ENCODE measurements around the gene PLEKHG3.

The PLEKHG3 gene

GRCh38 chr14:64700290-64700689 is 3.9 kb upstream of the PLEKHG3 start:
- no peak overlapping the region for H3K4me3 ChIP-seq (ENCODE audit: low read length in 2 of 2)
- no peak overlapping the region for H3K9ac ChIP-seq (ENCODE audit: low read length in 2 of 2)
- H3K9me3 ChIP-seq (ENCODE audit: control insufficient read depth in 2 of 2, low read length in 2 of 2) = no peaks in the 10 kb centered on the region
- no peak overlapping the region for H3K27ac ChIP-seq (ENCODE audit: low read length)
- H3K4me1 ChIP-seq (ENCODE audit: control insufficient read depth, insufficient read depth, low read length) = peaks cover 13% of the 10 kb centered on the region
- no peaks in the 10 kb centered on the region for H3K27me3 ChIP-seq (ENCODE audit: control insufficient read depth in 1 of 2, insufficient read depth in 2 of 2, low read length in 2 of 2)
- H3K36me3 ChIP-seq (ENCODE audit: control insufficient read depth in 2 of 2, insufficient read depth in 2 of 2, low read length in 2 of 2) = no peaks in the 10 kb centered on the region

GRCh38 chr14:64700894-64701293 is 3.3 kb upstream of the PLEKHG3 start:
- Histone ChIP-seq H3K4me1 (ENCODE audit: control insufficient read depth, insufficient read depth, low read length) (peaks cover 20% of the 10 kb centered on the region), H3K9ac (ENCODE audit: low read length in 2 of 2) (no peak overlapping the region), H3K4me3 (ENCODE audit: low read length in 2 of 2) (no peak overlapping the region), H3K36me3 (ENCODE audit: control insufficient read depth in 2 of 2, insufficient read depth in 2 of 2, low read length in 2 of 2) (no peaks in the 10 kb centered on the region), H3K9me3 (ENCODE audit: control insufficient read depth in 2 of 2, low read length in 2 of 2) (no peaks in the 10 kb centered on the region), H3K27me3 (ENCODE audit: control insufficient read depth in 1 of 2, insufficient read depth in 2 of 2, low read length in 2 of 2) (no peaks in the 10 kb centered on the region), H3K27ac (ENCODE audit: low read length) (no peak overlapping the region)

- H3K9ac ChIP-seq (ENCODE audit: low read length in 2 of 2) = no peak overlapping the region
Observed at GRCh38 chr14:64701660-64702059, 2.6 kb upstream of the PLEKHG3 start.

GRCh38 chr14:64702493-64703394 is 1.5 kb upstream of the PLEKHG3 start:
- Histone ChIP-seq H3K36me3 (ENCODE audit: control insufficient read depth in 2 of 2, insufficient read depth in 2 of 2, low read length in 2 of 2) (no peaks in the 10 kb centered on the region), H3K9ac (ENCODE audit: low read length in 2 of 2) (no peak overlapping the region), H3K27ac (ENCODE audit: low read length) (no peak overlapping the region), H3K27me3 (ENCODE audit: control insufficient read depth in 1 of 2, insufficient read depth in 2 of 2, low read length in 2 of 2) (no peaks in the 10 kb centered on the region), H3K4me1 (ENCODE audit: control insufficient read depth, insufficient read depth, low read length) (peaks cover 35% of the 10 kb centered on the region), H3K9me3 (ENCODE audit: control insufficient read depth in 2 of 2, low read length in 2 of 2) (no peaks in the 10 kb centered on the region), H3K4me3 (ENCODE audit: low read length in 2 of 2) (no peak overlapping the region)

More at GRCh38 chr14:64701660-64702059, 2.6 kb upstream of the PLEKHG3 start:
- H3K4me1 ChIP-seq (ENCODE audit: control insufficient read depth, insufficient read depth, low read length) = peaks cover 27% of the 10 kb centered on the region
- H3K27me3 ChIP-seq (ENCODE audit: control insufficient read depth in 1 of 2, insufficient read depth in 2 of 2, low read length in 2 of 2) = no peaks in the 10 kb centered on the region
- no peaks in the 10 kb centered on the region for H3K36me3 ChIP-seq (ENCODE audit: control insufficient read depth in 2 of 2, insufficient read depth in 2 of 2, low read length in 2 of 2)
- H3K4me3 ChIP-seq (ENCODE audit: low read length in 2 of 2) = no peak overlapping the region
- H3K9me3 ChIP-seq (ENCODE audit: control insufficient read depth in 2 of 2, low read length in 2 of 2) = no peaks in the 10 kb centered on the region
- H3K27ac ChIP-seq (ENCODE audit: low read length) = no peak overlapping the region

GRCh38 chr14:64703395-64704142 is 655 bp upstream of the PLEKHG3 start:
- H3K9ac ChIP-seq (ENCODE audit: low read length in 2 of 2) = peak overlapping the region; percentile 61 to 74
- H3K27me3 ChIP-seq (ENCODE audit: control insufficient read depth in 1 of 2, insufficient read depth in 2 of 2, low read length in 2 of 2) = no peaks in the 10 kb centered on the region
- no peaks in the 10 kb centered on the region for H3K9me3 ChIP-seq (ENCODE audit: control insufficient read depth in 2 of 2, low read length in 2 of 2)
- no peaks in the 10 kb centered on the region for H3K36me3 ChIP-seq (ENCODE audit: control insufficient read depth in 2 of 2, insufficient read depth in 2 of 2, low read length in 2 of 2)
- peak overlapping the region; percentile 76 for H3K27ac ChIP-seq (ENCODE audit: low read length)
- peak overlapping the region; percentile 55 to 90 for H3K4me3 ChIP-seq (ENCODE audit: low read length in 2 of 2)
- peaks cover 43% of the 10 kb centered on the region for H3K4me1 ChIP-seq (ENCODE audit: control insufficient read depth, insufficient read depth, low read length)

GRCh38 chr14:64704743-64705380 is 638 bp downstream of the PLEKHG3 start:
- Histone ChIP-seq H3K36me3 (ENCODE audit: control insufficient read depth in 2 of 2, insufficient read depth in 2 of 2, low read length in 2 of 2) (no peaks in the 10 kb centered on the region), H3K27me3 (ENCODE audit: control insufficient read depth in 1 of 2, insufficient read depth in 2 of 2, low read length in 2 of 2) (no peaks in the 10 kb centered on the region), H3K9ac (ENCODE audit: low read length in 2 of 2) (peak overlapping the region; percentile 62 to 75), H3K4me3 (ENCODE audit: low read length in 2 of 2) (peak overlapping the region; percentile 69 to 90), H3K4me1 (ENCODE audit: control insufficient read depth, insufficient read depth, low read length) (peaks cover 51% of the 10 kb centered on the region), H3K9me3 (ENCODE audit: control insufficient read depth in 2 of 2, low read length in 2 of 2) (no peaks in the 10 kb centered on the region), H3K27ac (ENCODE audit: low read length) (peak overlapping the region; percentile 67)

- Histone ChIP-seq H3K27me3 (ENCODE audit: control insufficient read depth in 1 of 2, insufficient read depth in 2 of 2, low read length in 2 of 2) (no peaks in the 10 kb centered on the region), H3K4me1 (ENCODE audit: control insufficient read depth, insufficient read depth, low read length) (peaks cover 58% of the 10 kb centered on the region)
Observed at GRCh38 chr14:64705381-64706118, 1.3 kb downstream of the PLEKHG3 start.

GRCh38 chr14:64706119-64706592 is 1.9 kb downstream of the PLEKHG3 start:
- no peaks in the 10 kb centered on the region for H3K9me3 ChIP-seq (ENCODE audit: control insufficient read depth in 2 of 2, low read length in 2 of 2)
- H3K9ac ChIP-seq (ENCODE audit: low read length in 2 of 2) = peak overlapping the region; percentile 42 to 62
- peak overlapping the region; percentile 67 for H3K27ac ChIP-seq (ENCODE audit: low read length)
- peaks cover 64% of the 10 kb centered on the region for H3K4me1 ChIP-seq (ENCODE audit: control insufficient read depth, insufficient read depth, low read length)
- no peaks in the 10 kb centered on the region for H3K36me3 ChIP-seq (ENCODE audit: control insufficient read depth in 2 of 2, insufficient read depth in 2 of 2, low read length in 2 of 2)
- H3K4me3 ChIP-seq (ENCODE audit: low read length in 2 of 2) = peak overlapping the region; percentile 69 to 90
- no peaks in the 10 kb centered on the region for H3K27me3 ChIP-seq (ENCODE audit: control insufficient read depth in 1 of 2, insufficient read depth in 2 of 2, low read length in 2 of 2)

More at GRCh38 chr14:64705381-64706118, 1.3 kb downstream of the PLEKHG3 start:
- no peaks in the 10 kb centered on the region for H3K9me3 ChIP-seq (ENCODE audit: control insufficient read depth in 2 of 2, low read length in 2 of 2)
- peak overlapping the region; percentile 69 to 90 for H3K4me3 ChIP-seq (ENCODE audit: low read length in 2 of 2)
- no peaks in the 10 kb centered on the region for H3K36me3 ChIP-seq (ENCODE audit: control insufficient read depth in 2 of 2, insufficient read depth in 2 of 2, low read length in 2 of 2)
- H3K9ac ChIP-seq (ENCODE audit: low read length in 2 of 2) = peak overlapping the region; percentile 62 to 75
- peak overlapping the region; percentile 67 for H3K27ac ChIP-seq (ENCODE audit: low read length)

- H3K9ac ChIP-seq (ENCODE audit: low read length in 2 of 2) = peak overlapping the region in 1 of 2 donors; percentile 47
- no peaks in the 10 kb centered on the region for H3K9me3 ChIP-seq (ENCODE audit: control insufficient read depth in 2 of 2, low read length in 2 of 2)
- no peaks in the 10 kb centered on the region for H3K36me3 ChIP-seq (ENCODE audit: control insufficient read depth in 2 of 2, insufficient read depth in 2 of 2, low read length in 2 of 2)
- peak overlapping the region; percentile 67 for H3K27ac ChIP-seq (ENCODE audit: low read length)
- no peaks in the 10 kb centered on the region for H3K27me3 ChIP-seq (ENCODE audit: control insufficient read depth in 1 of 2, insufficient read depth in 2 of 2, low read length in 2 of 2)
- peaks cover 64% of the 10 kb centered on the region for H3K4me1 ChIP-seq (ENCODE audit: control insufficient read depth, insufficient read depth, low read length)
- H3K4me3 ChIP-seq (ENCODE audit: low read length in 2 of 2) = peak overlapping the region in 1 of 2 donors; percentile 90
Observed at GRCh38 chr14:64706593-64707193, 2.5 kb downstream of the PLEKHG3 start.
